Liver (tissue), 9 donors: ENCODE measurements around the gene FREM1. TPM values are rescaled to one million over a fixed set of nuclear protein-coding genes. Genes with fewer than 3 reads are reported as not detected.

ENCODE experiments used
- DNase-seq: peaks from one replicate; pipeline ENCODE4 v3.0.0-alpha.2; 2017; ENCODE audit warnings: low spot score
- H3K27ac ChIP-seq, 2 donors: one replicate each; pipeline ENCODE4 v1.7.0; 2013; ENCODE audit warnings: inconsistent platforms in 2 of 2, low read length in 2 of 2, control low read depth in 1 of 2, low read depth in 1 of 2, mild to moderate bottlenecking in 1 of 2
- H3K27me3 ChIP-seq, 4 donors: one replicate each; pipeline versions ENCODE4 v1.6.1 to v1.7.0; 2013; ENCODE audit warnings: low read length in 3 of 4, inconsistent platforms in 1 of 4, mild to moderate bottlenecking in 1 of 4, moderate library complexity in 1 of 4; ENCODE audit not compliant: control insufficient read depth in 4 of 4, insufficient read depth in 4 of 4
- H3K36me3 ChIP-seq, 4 donors: one replicate each; pipeline versions ENCODE4 v1.6.1 to v1.7.0; 2013; ENCODE audit warnings: low read length in 3 of 4, mild to moderate bottlenecking in 3 of 4, low read depth in 1 of 4, moderate library complexity in 1 of 4; ENCODE audit not compliant: control insufficient read depth in 4 of 4, insufficient read depth in 3 of 4
- H3K4me1 ChIP-seq, 4 donors: one replicate each; pipeline versions ENCODE4 v1.6.1 to v1.7.0; 2013; ENCODE audit warnings: low read length in 3 of 4, mild to moderate bottlenecking in 3 of 4, moderate library complexity in 1 of 4; ENCODE audit not compliant: control insufficient read depth in 4 of 4, insufficient read depth in 4 of 4
- H3K4me3 ChIP-seq, 3 donors: one replicate each; pipeline versions ENCODE4 v1.6.1 to v1.7.0; 2013; ENCODE audit warnings: low read length in 3 of 3, control low read depth in 1 of 3, low read depth in 1 of 3, mild to moderate bottlenecking in 1 of 3
- H3K9ac ChIP-seq, 2 donors: one replicate each; pipeline ENCODE4 v1.7.0; 2013; ENCODE audit warnings: low read length in 2 of 2, mild to moderate bottlenecking in 2 of 2, moderate library complexity in 2 of 2, control low read depth in 1 of 2, low read depth in 1 of 2
- H3K9me3 ChIP-seq, 4 donors: one replicate each; pipeline versions ENCODE4 v1.6.1 to v1.7.0; 2013; ENCODE audit warnings: low read length in 3 of 4; ENCODE audit not compliant: control insufficient read depth in 4 of 4
- EGR1 ChIP-seq, 2 donors: IDR thresholded peaks; 2 replicates each; pipeline ENCODE4 v1.6.1; 2016 to 2018; ENCODE audit warnings: antibody characterized with exemption in 2 of 2, low read depth in 2 of 2
- FOXA1 ChIP-seq: IDR thresholded peaks from 2 replicates; pipeline ENCODE4 v1.6.1; 2016; ENCODE audit warnings: antibody characterized with exemption
- FOXA2 ChIP-seq: IDR thresholded peaks from 2 replicates; pipeline ENCODE4 v1.6.1; 2016; ENCODE audit warnings: antibody characterized with exemption
- GABPA ChIP-seq, 2 donors: IDR thresholded peaks in 1 of 2; conservative IDR thresholded peaks in 1 of 2; 2 replicates each; pipeline ENCODE4 v1.6.1; 2016; ENCODE audit warnings: antibody characterized with exemption in 2 of 2, mild to moderate bottlenecking in 1 of 2, moderate library complexity in 1 of 2
- HNF4A ChIP-seq, 2 donors: conservative IDR thresholded peaks; 2 replicates each; pipeline ENCODE4 v1.6.1; 2016; ENCODE audit warnings: antibody characterized with exemption in 2 of 2, mild to moderate bottlenecking in 2 of 2
- HNF4G ChIP-seq: IDR thresholded peaks from 2 replicates; pipeline ENCODE4 v1.6.1; 2016; ENCODE audit warnings: antibody characterized with exemption
- NR2F2 ChIP-seq: IDR thresholded peaks from 2 replicates; pipeline ENCODE4 v1.6.1; 2016; ENCODE audit warnings: antibody characterized with exemption
- RAD21 ChIP-seq, 2 donors: IDR thresholded peaks; 2 replicates each; pipeline ENCODE4 v1.6.1; 2016; ENCODE audit warnings: antibody characterized with exemption in 2 of 2, mild to moderate bottlenecking in 2 of 2
- RXRA ChIP-seq, 2 donors: IDR thresholded peaks; 2 replicates each; pipeline ENCODE4 v1.6.1; 2017 to 2018; ENCODE audit warnings: antibody characterized with exemption in 2 of 2, mild to moderate bottlenecking in 1 of 2
- SP1 ChIP-seq: IDR thresholded peaks from 2 replicates; pipeline ENCODE4 v1.6.1; 2018; ENCODE audit warnings: antibody characterized with exemption, mild to moderate bottlenecking
- TAF1 ChIP-seq: conservative IDR thresholded peaks from 2 replicates; pipeline ENCODE4 v1.6.1; 2016; ENCODE audit warnings: antibody characterized with exemption, mild to moderate bottlenecking
- YY1 ChIP-seq: IDR thresholded peaks from 2 replicates; pipeline ENCODE4 v1.6.1; 2016; ENCODE audit warnings: antibody characterized with exemption, mild to moderate bottlenecking
- WGBS: extraction: QIAGEN DNeasy Blood & Tissue Kit; methylation state at CpG from one replicate; pipeline ENCODE4 v1.1.7; 2013; 5-methylcytosine and 5-hydroxymethylcytosine counted together
- polyA plus RNA-seq, 2 donors: library from polyadenylated mRNA; stranded (reverse) in 1 of 2; unstranded in 1 of 2; fragments of 200-250 nt in 1 of 2; fragments of >200 nt in 1 of 2; fragmentation: Nextera tagmentation in 1 of 2; extraction: Ambion mirVana in 1 of 2; gene quantifications; one replicate each; pipeline versions ENCODE4 v1.2.1 to v1.2.3, GENCODE V29; 2013 to 2015
- total RNA-seq, 2 donors: library from RNA; depleted of rRNA; stranded (reverse); fragments of >200 nt; gene quantifications; one replicate each; pipeline ENCODE4 v1.2.3, GENCODE V29; 2014
- TF ChIP-seq, protein P1 (sequence below): IDR thresholded peaks from 2 replicates; pipeline ENCODE4 v1.6.1; 2016; ENCODE audit warnings: antibody characterized with exemption
- TF ChIP-seq, protein P2 (sequence below): IDR thresholded peaks from 2 replicates; pipeline ENCODE4 v1.6.1; 2016; ENCODE audit warnings: antibody characterized with exemption
- TF ChIP-seq, protein P3 (sequence below): fragments of 150-350 bp; IDR thresholded peaks from 2 replicates; pipeline ENCODE4 v1.5.1; 2017; ENCODE audit warnings: improper control_type of control experiment, low read depth, low read length; ENCODE audit not compliant: missing input control
- TF ChIP-seq, protein P4 (sequence below): IDR thresholded peaks from 2 replicates; pipeline ENCODE4 v1.6.1; 2016; ENCODE audit warnings: antibody characterized with exemption, mild to moderate bottlenecking
- donor health status: healthy.
- donor health status: healthy.
- donor health status: healthy.
- donor health status: healthy.
- donor health status: healthy.

FREM1 gene
- total and polyA plus RNA-seq, 4 donors = 0.39 to 4.7 (median 1.1) TPM

DNA sequence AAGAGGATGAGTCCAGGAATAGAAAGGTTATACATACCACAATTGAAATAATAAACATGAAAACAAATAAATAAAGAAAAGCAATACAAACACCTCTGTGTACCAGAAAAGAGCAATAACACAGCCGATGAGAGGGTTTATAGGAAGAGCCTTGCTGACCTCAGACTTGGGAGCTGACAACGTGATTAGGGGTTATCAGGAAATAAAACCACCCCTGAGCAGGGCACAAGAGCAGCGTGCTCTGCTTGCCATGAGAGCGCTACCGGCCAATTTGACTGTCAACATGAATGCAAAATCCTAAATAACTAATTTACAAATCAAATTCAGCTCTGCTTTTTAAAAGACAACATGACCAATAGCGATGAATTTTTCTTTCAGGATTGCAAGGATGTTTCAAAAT, 2.6 kb upstream of the FREM1 start (continued):
- TF ChIP-seq, protein P1, sequence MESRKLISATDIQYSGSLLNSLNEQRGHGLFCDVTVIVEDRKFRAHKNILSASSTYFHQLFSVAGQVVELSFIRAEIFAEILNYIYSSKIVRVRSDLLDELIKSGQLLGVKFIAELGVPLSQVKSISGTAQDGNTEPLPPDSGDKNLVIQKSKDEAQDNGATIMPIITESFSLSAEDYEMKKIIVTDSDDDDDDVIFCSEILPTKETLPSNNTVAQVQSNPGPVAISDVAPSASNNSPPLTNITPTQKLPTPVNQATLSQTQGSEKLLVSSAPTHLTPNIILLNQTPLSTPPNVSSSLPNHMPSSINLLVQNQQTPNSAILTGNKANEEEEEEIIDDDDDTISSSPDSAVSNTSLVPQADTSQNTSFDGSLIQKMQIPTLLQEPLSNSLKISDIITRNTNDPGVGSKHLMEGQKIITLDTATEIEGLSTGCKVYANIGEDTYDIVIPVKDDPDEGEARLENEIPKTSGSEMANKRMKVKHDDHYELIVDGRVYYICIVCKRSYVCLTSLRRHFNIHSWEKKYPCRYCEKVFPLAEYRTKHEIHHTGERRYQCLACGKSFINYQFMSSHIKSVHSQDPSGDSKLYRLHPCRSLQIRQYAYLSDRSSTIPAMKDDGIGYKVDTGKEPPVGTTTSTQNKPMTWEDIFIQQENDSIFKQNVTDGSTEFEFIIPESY = no peak
- TF ChIP-seq RAD21 (IDR thresholded peaks at IDR 0.05) = no peak
- TF ChIP-seq, protein P2, sequence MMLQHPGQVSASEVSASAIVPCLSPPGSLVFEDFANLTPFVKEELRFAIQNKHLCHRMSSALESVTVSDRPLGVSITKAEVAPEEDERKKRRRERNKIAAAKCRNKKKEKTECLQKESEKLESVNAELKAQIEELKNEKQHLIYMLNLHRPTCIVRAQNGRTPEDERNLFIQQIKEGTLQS = no peak
- no peak for TF ChIP-seq FOXA2

DNA sequence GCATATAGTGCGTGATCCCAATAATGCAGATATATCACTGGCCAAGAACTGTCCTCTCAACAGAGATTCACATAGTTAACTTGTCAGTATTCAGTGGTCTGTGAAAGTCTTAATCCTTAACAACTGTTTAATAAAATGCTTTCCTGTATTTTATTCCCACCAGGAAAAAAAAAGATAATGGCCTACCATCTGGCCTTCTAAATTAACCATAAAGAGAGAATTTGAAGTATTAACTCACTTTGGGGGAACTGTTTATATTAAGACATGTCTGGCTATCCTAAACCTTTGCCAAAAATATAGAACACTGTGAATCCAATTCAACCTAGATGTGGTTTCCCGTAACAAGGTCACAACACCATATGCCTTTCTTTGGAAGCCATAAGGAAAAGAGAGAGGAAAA, 818 bp upstream of the FREM1 start:
- Histone ChIP-seq H3K27ac (no peak overlapping the region), H3K27me3 (peaks cover 0 to 3% (median 0%) of the 10 kb centered on the region in 4 donors), H3K4me3 (no peak overlapping the region), H3K9ac (no peak overlapping the region), H3K4me1 (no peaks in the 10 kb centered on the region), H3K9me3 (no peaks in the 10 kb centered on the region), H3K36me3 (no peaks in the 10 kb centered on the region)
- TF ChIP-seq FOXA2 (no peak), EGR1 (IDR thresholded peaks at IDR 0.05; ENCODE audit: low read depth in 2 of 2) (no peak), HNF4G (no peak), HNF4A (conservative IDR thresholded peaks at IDR 0.05) (no peak), GABPA (IDR thresholded peaks at IDR 0.05 in 1 of 2, conservative IDR thresholded peaks at IDR 0.05 in 1 of 2) (no peak)
- TF ChIP-seq, protein P3, sequence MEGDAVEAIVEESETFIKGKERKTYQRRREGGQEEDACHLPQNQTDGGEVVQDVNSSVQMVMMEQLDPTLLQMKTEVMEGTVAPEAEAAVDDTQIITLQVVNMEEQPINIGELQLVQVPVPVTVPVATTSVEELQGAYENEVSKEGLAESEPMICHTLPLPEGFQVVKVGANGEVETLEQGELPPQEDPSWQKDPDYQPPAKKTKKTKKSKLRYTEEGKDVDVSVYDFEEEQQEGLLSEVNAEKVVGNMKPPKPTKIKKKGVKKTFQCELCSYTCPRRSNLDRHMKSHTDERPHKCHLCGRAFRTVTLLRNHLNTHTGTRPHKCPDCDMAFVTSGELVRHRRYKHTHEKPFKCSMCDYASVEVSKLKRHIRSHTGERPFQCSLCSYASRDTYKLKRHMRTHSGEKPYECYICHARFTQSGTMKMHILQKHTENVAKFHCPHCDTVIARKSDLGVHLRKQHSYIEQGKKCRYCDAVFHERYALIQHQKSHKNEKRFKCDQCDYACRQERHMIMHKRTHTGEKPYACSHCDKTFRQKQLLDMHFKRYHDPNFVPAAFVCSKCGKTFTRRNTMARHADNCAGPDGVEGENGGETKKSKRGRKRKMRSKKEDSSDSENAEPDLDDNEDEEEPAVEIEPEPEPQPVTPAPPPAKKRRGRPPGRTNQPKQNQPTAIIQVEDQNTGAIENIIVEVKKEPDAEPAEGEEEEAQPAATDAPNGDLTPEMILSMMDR = no peak
- 94% methylated on average over 2 of the region's 2 CpGs for WGBS
- DNase-seq = no peak

DNA sequence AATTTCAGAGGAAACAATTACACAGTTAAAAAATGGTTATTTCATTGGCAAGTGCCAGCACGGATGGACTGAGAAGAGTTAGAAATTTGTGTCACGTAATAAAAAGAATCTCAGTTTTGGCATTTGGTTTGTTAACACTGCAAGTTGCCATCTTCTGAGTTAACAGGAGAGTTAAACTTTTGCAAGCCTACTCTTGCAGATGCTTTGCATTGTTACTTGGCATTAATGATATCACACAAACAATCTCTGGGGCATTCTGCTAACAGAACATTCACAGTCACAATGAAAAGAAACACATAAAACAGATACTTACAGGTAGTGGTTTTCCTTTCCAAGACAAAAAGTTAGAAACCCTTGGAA, 647 bp downstream of the FREM1 start:
- H3K36me3 ChIP-seq = no peaks in the 10 kb centered on the region
- H3K9ac ChIP-seq = no peak overlapping the region
- H3K4me1 ChIP-seq = no peaks in the 10 kb centered on the region
- peaks cover 0 to 3% (median 0%) of the 10 kb centered on the region in 4 donors for H3K27me3 ChIP-seq
- no peak overlapping the region for H3K4me3 ChIP-seq
- no peaks in the 10 kb centered on the region for H3K9me3 ChIP-seq
- TF ChIP-seq HNF4G (no peak), YY1 (no peak), GABPA (IDR thresholded peaks at IDR 0.05 in 1 of 2, conservative IDR thresholded peaks at IDR 0.05 in 1 of 2) (no peak), TAF1 (no peak), HNF4A (conservative IDR thresholded peaks at IDR 0.05) (no peak), RAD21 (IDR thresholded peaks at IDR 0.05) (no peak), SP1 (no peak), NR2F2 (no peak), FOXA1 (no peak), RXRA (IDR thresholded peaks at IDR 0.05) (no peak)
- TF ChIP-seq, protein P2 = no peak
- TF ChIP-seq, protein P4, sequence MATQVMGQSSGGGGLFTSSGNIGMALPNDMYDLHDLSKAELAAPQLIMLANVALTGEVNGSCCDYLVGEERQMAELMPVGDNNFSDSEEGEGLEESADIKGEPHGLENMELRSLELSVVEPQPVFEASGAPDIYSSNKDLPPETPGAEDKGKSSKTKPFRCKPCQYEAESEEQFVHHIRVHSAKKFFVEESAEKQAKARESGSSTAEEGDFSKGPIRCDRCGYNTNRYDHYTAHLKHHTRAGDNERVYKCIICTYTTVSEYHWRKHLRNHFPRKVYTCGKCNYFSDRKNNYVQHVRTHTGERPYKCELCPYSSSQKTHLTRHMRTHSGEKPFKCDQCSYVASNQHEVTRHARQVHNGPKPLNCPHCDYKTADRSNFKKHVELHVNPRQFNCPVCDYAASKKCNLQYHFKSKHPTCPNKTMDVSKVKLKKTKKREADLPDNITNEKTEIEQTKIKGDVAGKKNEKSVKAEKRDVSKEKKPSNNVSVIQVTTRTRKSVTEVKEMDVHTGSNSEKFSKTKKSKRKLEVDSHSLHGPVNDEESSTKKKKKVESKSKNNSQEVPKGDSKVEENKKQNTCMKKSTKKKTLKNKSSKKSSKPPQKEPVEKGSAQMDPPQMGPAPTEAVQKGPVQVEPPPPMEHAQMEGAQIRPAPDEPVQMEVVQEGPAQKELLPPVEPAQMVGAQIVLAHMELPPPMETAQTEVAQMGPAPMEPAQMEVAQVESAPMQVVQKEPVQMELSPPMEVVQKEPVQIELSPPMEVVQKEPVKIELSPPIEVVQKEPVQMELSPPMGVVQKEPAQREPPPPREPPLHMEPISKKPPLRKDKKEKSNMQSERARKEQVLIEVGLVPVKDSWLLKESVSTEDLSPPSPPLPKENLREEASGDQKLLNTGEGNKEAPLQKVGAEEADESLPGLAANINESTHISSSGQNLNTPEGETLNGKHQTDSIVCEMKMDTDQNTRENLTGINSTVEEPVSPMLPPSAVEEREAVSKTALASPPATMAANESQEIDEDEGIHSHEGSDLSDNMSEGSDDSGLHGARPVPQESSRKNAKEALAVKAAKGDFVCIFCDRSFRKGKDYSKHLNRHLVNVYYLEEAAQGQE = no peak
- TF ChIP-seq, protein P3 = no peak
- TF ChIP-seq, protein P1 = no peak
- no peak overlapping the region for H3K27ac ChIP-seq
- WGBS = 55% methylated on average over 2 of the region's 2 CpGs
- no peak for DNase-seq
